GM18873 (cell line): ENCODE results near the gene IL15RA.

Experiments used
- ATAC-seq: cut with Tn5 transposase; IDR thresholded peaks from one replicate; pipeline ENCODE4 v1.9.1; 2021; ENCODE audit warnings: mild to moderate bottlenecking, moderate library complexity, moderate number of reproducible peaks; ENCODE audit not compliant: unreplicated experiment, low FRiP score

The IL15RA gene

GRCh38 chr10:5977471-5978229, at the start of gene IL15RA:
Gene IL15RA, minus strand, starts transcription at chr10:5977543. Its CDS starts 51 bp downstream, at chr10:5977492.
- ATAC-seq = peak; percentile 51

- no peak for ATAC-seq
These were observed 48.4 kb upstream of the IL15RA start for GRCh38 chr10:6025683-6026255.

GRCh38 chr10:6024334-6024682, 47.0 kb upstream of the IL15RA start:
- ATAC-seq = no peak

GRCh38 chr10:6023661-6024333, 46.5 kb upstream of the IL15RA start:
- ATAC-seq = no peak

GRCh38 chr10:6022660-6023059, 45.3 kb upstream of the IL15RA start:
- no peak for ATAC-seq

GRCh38 chr10:6020826-6021225, 43.5 kb upstream of the IL15RA start:
- no peak for ATAC-seq

- ATAC-seq = no peak
These were observed 42.5 kb upstream of the IL15RA start for GRCh38 chr10:6019796-6020195.

GRCh38 chr10:6019010-6019782, 41.9 kb upstream of the IL15RA start:
- ATAC-seq = no peak

GRCh38 chr10:6018422-6018821, 41.1 kb upstream of the IL15RA start:
- ATAC-seq = no peak

- no peak for ATAC-seq
These were observed 40.5 kb upstream of the IL15RA start for GRCh38 chr10:6017781-6018354.

- no peak for ATAC-seq
These were observed 37.0 kb upstream of the IL15RA start for GRCh38 chr10:6014241-6014761.

GRCh38 chr10:6013413-6014192, 36.3 kb upstream of the IL15RA start:
- no peak for ATAC-seq

GRCh38 chr10:6012121-6012905, 35.0 kb upstream of the IL15RA start:
- ATAC-seq = no peak

GRCh38 chr10:6011558-6011957, 34.2 kb upstream of the IL15RA start:
- ATAC-seq = no peak

GRCh38 chr10:6010569-6010968, 33.2 kb upstream of the IL15RA start:
- ATAC-seq = no peak

- no peak for ATAC-seq
These were observed 32.6 kb upstream of the IL15RA start for GRCh38 chr10:6009961-6010360.

GRCh38 chr10:6009150-6009549, 31.8 kb upstream of the IL15RA start:
- ATAC-seq = no peak

- no peak for ATAC-seq
These were observed 31.3 kb upstream of the IL15RA start for GRCh38 chr10:6008497-6009142.
